ENCODE measurements around the gene TDO2.

DNA sequence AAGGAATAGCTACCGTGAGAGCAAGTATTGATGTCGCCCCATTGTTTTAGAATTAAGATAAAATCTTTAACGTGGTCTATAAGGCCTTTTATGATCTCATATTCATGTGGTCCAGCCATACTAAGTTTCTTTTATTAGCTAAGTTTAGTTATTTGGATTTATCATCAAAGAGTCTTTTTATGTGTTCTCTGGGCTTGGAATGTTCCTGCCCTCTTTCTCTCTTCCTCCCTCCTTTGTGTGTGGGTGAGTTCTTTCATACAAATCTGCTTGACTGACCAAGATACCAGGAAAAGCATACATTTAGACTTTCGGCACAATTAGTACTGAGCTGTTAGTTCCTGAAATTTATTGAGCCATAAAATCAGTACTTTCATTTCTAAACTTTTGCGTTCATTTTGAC lies 11.3 kb downstream of the TDO2 start:
- TF ChIP-seq, protein P1, sequence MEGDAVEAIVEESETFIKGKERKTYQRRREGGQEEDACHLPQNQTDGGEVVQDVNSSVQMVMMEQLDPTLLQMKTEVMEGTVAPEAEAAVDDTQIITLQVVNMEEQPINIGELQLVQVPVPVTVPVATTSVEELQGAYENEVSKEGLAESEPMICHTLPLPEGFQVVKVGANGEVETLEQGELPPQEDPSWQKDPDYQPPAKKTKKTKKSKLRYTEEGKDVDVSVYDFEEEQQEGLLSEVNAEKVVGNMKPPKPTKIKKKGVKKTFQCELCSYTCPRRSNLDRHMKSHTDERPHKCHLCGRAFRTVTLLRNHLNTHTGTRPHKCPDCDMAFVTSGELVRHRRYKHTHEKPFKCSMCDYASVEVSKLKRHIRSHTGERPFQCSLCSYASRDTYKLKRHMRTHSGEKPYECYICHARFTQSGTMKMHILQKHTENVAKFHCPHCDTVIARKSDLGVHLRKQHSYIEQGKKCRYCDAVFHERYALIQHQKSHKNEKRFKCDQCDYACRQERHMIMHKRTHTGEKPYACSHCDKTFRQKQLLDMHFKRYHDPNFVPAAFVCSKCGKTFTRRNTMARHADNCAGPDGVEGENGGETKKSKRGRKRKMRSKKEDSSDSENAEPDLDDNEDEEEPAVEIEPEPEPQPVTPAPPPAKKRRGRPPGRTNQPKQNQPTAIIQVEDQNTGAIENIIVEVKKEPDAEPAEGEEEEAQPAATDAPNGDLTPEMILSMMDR (IDR thresholded peaks at IDR 0.05; ENCODE audit: low read depth, low read length): no peak
- TF ChIP-seq POLR2A (IDR thresholded peaks at IDR 0.05; ENCODE audit: extremely low read depth, insufficient read length): no peak
- TF ChIP-seq MYC (IDR thresholded peaks at IDR 0.05; ENCODE audit: low read depth, low read length): no peak
- TF ChIP-seq, protein P2, sequence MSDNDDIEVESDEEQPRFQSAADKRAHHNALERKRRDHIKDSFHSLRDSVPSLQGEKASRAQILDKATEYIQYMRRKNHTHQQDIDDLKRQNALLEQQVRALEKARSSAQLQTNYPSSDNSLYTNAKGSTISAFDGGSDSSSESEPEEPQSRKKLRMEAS (IDR thresholded peaks at IDR 0.05; ENCODE audit: low read depth, low read length): no peak
